NCI-H748 (cell line): ENCODE results near the gene PDK3.

ENCODE experiments used
- DNase-seq: peaks from one replicate; lab custom pipeline; 2025; ENCODE audit not compliant: unreplicated experiment; lab: John Stamatoyannopoulos, UW

The PDK3 gene

GRCh38 chrX:24464836-24465531 is at the start of gene PDK3:
Gene PDK3 (plus strand): TSS chrX:24465286. CDS start chrX:24465456, 170 bp downstream.
- DNase-seq = peak; percentile 94

GRCh38 chrX:24415921-24416320 is 49.2 kb upstream of the PDK3 start:
- no peak for DNase-seq

DNA sequence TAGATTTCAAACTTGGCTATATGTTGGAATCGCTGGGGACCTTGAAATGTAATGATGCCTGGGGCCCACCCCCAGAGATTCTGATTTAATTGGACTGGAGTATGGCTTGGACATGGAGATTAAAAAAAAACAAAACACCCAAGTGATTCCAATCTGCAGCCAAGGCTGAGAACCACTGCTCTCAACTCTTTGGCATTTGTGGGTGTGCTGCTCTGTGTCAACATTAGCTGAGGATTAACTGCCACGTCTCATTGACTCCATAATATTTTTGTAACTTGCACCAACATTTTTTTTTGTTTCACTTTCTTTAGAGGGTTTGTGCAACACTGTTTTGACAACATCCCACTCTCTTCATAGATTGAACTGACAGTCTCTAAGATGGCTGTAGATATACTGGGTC is 41.1 kb upstream of the PDK3 start:
- DNase-seq = no peak

- DNase-seq = no peak
Observed at GRCh38 chrX:24424948-24425347, 40.1 kb upstream of the PDK3 start.

GRCh38 chrX:24425806-24426205 is 39.3 kb upstream of the PDK3 start:
- DNase-seq = no peak

DNA sequence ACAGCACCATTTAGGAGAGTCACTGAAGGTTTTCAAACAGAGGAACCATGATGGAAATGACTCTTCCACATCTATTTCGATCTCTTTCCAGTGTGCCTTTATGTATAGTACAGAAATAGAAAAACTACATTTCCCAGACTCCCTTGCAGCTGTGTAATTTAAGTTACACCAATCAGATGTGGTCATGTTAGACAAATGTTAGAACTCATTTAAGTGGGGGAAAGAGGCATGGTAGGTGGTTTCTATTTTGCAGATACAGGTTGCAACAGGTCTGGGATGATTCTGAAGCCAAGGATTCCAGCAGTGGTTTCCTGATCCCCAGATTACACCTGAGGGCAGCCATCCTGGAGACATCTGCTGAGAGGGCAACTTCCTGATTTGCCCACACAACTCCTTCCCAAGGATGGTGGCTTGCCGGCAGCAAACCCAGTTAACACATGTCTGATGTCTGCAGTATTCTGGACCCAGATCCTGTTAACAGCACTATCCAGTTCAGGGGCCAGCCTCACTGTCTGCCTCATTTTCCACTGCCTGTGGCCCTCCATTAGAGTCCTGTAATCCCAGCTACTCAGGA is 38.7 kb upstream of the PDK3 start:
- DNase-seq = no peak

GRCh38 chrX:24426921-24427746 is 38.0 kb upstream of the PDK3 start:
- DNase-seq = no peak

DNA sequence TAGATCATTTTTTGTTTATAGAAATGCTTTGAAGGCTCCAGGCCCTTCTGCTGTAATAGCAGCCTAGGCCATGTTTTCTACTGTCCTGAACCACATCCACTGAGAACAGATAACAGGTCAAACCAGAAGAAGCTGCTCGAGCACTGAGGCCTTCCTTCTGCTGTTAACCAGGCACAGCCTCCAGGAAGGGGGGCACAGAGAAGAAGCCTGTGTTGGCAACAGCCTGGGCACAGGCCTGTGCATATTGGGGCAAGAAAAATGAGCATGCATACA is 37.4 kb upstream of the PDK3 start:
- DNase-seq = no peak

- no peak for DNase-seq
Observed at GRCh38 chrX:24428516-24428915, 36.6 kb upstream of the PDK3 start.

DNA sequence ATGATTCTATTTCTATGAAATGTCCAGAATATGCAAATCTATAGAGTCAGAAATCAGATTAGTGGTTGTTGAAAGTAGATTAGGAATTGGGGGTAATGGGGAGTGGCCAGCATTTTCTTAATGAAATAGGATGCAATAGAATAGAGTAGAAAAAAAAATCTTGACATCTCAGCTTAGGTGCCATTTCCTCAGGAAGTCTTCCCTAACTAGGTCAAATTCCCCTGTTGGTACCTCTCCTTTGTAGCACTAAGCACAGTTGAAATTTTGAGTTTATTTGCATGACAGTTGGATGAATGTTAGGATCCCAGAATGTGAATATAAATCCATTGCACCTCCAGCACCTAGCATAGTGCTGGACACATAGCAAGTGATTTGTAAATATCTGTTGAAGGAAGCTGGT is 30.0 kb upstream of the PDK3 start:
- no peak for DNase-seq

DNA sequence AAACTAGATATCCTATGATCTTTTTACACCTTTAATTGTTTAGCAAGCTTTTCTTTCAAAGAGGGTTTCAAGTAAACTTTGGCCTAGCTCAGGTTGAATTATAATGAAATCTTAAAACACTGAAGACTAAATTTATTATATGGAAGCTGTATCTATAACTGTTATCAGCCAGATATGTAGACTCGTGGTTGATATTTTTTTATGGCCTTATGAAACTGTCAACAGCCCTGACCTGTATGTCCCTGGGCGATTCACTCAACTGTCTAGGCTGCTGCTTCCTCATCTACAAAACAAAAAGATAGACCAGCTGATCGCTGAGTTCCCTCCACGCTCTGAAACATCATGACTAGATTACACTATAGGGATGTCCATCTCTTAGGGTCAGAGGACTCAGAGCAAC is 21.2 kb upstream of the PDK3 start:
- DNase-seq = no peak

GRCh38 chrX:24444645-24445044 is 20.4 kb upstream of the PDK3 start:
- DNase-seq = no peak

- DNase-seq = no peak
Observed at GRCh38 chrX:24448762-24449250, 16.3 kb upstream of the PDK3 start.

DNA sequence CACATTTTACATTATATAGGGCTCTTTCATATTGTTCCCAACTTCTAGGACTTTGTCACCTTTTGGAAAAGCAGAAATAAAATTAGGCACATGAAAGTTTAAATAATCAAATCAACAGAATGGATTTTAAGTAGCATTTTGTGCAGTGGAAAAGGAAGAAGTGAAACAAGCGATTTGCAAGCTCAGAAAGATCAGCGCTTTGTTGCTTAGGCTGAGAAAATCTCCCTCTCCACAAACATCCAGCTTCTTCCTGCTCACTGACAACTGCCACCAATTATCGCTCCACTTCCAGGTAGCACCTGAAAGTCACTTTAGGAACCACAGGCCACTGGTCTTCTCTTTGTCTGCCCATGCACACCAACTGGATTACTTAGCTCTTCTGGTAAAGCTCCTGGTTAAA is 2.0 kb upstream of the PDK3 start:
- DNase-seq = no peak

GRCh38 chrX:24464498-24464835 is 619 bp upstream of the PDK3 start:
- no peak for DNase-seq

DNA sequence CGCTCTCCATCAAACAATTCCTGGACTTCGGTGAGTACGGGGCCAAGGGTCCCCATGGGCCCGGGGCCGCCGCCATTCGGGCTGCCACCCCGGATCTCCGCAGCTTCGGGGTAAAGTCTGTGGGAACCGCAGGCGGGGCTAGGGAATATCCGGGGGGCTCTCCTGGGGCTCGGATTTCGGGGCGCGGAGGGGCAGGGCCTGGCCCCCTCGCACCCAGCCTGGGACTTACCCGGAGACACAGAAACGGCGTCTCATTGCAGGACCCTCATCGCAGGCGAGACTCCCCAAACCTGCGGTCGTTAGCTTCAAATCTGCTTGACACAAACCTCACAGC is 413 bp downstream of the PDK3 start:
- no peak for DNase-seq

- no peak for DNase-seq
Observed at GRCh38 chrX:24466025-24466424, 939 bp downstream of the PDK3 start.

DNA sequence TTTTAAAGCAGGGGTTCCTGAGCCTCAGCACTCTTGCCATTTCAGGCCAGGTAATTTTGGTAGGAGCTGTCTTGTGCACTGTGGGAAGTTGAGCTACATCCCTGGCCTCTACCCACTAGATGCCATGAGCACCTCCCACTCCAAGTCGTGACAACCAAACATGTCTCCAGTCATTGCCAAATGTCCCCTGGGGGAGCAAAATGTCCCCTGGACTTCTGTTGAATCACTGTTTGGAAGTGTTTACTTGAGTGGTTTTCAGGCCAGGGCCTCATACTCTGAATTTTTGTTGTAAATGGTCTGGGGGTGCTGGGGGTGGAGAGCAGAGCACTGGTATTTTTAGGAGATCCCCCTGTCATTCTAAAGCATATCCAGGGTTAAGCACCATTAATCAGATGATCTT is 3.2 kb downstream of the PDK3 start:
- DNase-seq = no peak

DNA sequence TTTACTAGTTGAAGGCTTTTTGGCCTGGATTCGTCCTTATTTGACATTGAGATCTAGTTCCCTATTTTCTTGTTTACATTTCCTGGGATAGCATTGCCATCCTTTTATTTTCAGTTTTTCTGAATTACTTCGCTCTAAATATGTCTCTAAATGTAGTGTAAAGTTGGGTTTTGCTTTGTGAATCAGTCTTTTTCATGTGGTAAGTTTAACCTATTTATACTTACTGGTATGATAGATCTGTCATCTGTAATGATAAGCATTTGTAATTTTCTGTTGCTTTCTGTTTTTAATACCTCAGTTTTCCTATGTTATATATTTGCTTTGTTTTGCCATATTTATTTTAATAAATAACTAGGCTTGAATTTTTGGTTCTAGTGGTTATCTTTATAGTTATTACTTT is 6.7 kb downstream of the PDK3 start:
- no peak for DNase-seq

GRCh38 chrX:24475480-24475879 is 10.4 kb downstream of the PDK3 start:
- DNase-seq = no peak

- DNase-seq = no peak
Observed at GRCh38 chrX:24478509-24478908, 13.4 kb downstream of the PDK3 start.

- DNase-seq = peak; percentile 72
Observed at GRCh38 chrX:24479924-24480323, 14.8 kb downstream of the PDK3 start.
